ENCODE data around the gene RCBTB2.

RCBTB2 gene

GRCh38 chr13:48563626-48564025, 30.7 kb upstream of the RCBTB2 start:
- no peak for DNase-seq (ENCODE audit: low spot score)

DNA sequence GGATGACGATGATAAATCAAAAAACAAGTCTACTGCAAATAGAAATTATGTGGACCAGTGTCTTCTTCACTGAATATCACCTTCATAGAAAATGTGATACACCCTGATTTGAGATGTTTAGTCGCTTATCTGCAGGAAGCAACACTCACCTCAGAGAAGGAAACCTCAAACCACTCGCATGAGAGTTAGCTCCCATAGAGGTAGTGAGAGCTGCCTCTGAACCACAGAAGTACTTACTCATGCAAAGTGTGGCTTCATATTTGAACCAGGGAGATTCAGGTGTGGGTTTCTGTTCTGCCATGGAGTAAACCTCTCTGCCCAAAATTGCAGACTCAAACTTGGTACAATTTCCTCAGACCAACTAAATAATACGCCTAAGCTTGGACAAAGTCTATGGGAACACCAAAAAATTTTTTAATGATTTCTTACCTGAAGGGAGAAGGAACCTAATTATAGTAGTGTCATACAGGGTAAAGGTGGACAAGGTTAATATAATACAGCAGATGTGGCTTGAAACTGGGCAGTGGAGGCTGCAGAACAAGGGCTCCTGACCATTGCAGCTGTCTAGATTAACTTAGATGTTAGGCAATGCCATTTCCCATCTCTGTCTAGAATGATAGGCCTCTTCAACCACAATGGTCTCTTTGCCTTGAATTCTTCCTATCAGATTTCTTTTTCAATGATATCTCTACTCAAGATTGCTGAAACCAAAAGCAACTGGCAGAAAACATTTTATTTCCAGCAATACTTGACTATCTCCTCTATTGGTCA, 29.6 kb upstream of the RCBTB2 start:
- DNase-seq (ENCODE audit: low spot score): no peak

DNA sequence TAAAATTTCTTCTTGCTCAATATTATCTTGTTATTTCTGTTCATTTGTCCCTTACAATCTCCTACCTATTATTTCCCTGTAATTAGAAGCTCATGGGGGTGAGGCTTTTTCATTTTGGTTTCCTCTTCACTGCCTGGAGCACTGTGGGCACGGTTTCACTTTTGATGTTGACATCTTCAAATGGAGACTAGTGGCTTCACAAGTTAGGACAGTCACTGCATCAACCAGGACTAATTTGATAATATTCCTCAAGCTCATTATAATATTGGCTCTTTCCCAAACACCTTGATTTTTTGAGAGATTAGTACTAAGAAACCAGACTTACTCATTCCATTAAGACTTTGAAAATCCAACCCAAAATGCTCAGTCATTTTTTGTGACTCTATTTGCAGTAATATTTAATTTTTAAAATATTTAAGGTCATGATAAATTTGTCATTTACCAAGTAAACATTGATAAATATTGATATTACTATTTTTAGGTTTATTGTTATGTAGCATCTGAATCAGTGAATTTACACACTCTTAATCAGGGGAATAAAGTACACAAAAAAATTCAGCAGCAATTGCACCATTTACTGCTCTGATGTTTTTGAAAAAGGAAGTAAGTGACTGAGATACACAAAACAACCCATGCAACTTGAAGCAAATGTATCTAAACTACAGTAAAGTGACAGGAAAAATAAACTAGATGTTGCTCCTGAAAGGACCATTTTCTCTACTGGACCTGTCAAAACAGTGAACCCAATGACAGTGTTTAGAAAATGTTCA, 28.8 kb upstream of the RCBTB2 start:
- no peak for DNase-seq (ENCODE audit: low spot score)

DNA sequence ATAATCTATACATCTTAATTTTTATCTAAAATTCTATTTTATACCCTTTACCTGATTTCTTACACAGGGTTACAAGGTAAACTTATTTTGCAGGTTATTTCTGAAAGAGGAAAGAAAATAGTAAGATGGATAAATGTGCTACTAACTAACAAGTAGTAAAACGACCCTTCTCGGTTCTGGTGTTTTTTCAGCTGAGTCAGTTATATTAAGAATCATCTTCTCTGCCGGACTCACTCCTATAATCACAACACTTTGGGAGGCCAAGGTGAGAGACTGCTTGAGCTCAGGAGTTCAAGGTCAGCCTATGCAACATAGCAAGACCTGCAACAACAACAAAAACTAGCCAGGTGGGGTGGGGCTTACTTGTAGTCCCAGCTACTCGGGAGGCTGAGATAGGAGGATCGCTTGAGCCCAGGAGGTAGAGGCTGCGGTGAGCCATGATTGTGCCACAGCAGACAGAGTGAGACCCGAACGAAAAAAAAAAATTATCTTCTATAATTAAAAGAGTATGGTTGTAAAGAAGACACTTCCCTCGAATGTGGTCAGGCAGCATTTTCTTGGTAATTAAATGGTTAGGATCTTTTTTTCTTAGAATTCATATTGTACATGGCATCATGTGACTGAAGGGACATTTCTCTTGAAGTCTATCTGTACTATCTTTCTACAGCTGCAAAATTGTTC, 27.9 kb upstream of the RCBTB2 start:
- no peak for DNase-seq (ENCODE audit: low spot score)

- no peak for DNase-seq (ENCODE audit: low spot score)
Measured at GRCh38 chr13:48559638-48560320, 26.9 kb upstream of the RCBTB2 start.

DNA sequence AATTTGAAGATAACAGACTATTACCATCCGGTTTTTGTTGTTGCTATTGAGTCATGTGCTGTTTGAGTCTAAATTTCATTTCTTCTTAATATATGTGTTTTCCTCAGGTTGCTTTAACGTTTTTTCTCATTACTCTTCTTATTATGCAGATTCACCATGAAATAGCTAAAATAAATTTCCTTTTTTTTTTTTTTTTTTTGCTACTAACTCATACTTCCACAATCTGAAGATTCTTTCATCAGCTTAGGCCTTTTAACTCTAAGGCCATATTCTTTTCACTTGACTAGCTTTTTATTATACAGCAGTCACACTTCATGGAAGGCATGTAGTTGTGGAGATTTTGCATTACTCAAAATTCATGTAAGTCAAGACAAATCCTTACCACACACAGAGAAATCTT, 23.9 kb upstream of the RCBTB2 start:
- no peak for DNase-seq (ENCODE audit: low spot score)

DNA sequence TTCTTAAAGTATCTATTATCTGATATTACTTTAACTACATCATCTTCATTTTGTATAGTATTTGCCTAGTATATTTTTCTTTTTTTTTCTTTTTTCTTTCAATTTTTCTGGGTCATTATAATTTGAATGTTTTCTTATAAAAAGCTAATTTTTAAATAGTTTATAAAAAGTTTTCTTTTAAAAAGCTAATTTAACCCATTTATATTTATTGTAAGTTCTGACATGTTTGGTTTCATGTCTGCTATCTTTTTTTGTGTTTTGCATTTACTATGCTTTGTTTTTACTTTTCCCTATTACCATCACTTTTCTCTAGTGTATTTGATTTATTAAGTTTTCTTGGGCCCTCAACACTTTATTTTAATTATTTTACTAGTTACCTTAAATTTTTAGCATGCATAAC, 22.6 kb upstream of the RCBTB2 start:
- DNase-seq (ENCODE audit: low spot score): no peak

DNA sequence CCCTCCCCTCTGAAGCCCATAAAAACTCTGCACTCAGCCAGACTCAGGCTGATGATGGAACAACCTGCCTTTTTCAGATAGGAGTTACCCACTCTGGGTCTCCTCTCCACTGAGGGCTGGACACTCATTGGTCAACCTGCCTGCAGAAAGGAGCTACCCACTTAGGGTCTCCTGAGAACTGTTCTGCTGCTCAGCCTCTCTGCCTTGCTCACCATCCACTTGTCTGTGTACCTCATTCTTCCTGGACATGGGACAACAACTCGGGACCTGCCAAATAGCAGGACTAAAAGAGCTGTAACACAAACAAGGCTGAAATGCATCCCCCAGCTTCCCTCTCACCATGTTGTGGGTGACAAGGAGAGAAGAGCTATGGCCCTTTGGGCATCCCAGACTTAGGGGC, 18.4 kb upstream of the RCBTB2 start:
- no peak for DNase-seq (ENCODE audit: low spot score)

DNA sequence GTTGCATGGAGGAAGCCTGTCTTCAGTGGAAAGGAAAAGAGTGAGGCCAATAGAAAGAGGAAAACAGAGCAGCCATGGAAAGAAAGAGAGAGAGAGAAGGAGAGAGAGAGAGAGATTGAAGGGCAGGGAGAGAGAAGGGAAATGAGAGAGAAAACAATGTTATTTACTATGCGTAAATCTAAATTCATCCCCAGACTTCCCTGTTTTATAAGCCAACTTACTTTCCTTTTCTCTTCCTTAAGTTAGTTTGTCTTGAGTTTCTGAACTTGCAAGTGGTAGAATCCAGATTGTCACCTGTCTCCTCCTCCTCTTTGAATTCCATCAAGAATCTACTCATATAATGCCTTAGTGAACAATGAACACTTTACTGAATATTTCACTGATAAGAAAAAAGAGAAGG, 16.8 kb upstream of the RCBTB2 start:
- no peak for DNase-seq (ENCODE audit: low spot score)

- no peak for DNase-seq (ENCODE audit: low spot score)
Measured at GRCh38 chr13:48547663-48548092, 14.8 kb upstream of the RCBTB2 start.

DNA sequence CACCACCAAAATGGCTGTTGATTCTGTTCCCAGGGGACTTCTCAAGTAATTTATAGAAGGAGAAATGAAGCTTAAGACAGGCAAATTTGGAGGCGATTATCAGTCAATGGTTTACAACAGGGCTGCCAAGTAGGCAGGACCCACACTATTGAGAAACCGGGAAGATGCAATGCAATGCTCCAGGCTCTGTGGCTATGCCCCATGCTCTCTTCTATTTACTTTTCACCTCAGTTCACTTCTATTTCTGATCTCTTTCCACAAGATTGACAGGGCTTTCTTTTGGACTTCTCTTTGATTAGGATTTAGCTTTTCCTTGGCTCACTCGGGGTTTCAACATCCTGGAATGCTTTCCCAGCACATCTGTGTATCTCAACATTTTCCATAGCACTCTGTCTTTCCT, 12.7 kb upstream of the RCBTB2 start:
- no peak for DNase-seq (ENCODE audit: low spot score)

DNA sequence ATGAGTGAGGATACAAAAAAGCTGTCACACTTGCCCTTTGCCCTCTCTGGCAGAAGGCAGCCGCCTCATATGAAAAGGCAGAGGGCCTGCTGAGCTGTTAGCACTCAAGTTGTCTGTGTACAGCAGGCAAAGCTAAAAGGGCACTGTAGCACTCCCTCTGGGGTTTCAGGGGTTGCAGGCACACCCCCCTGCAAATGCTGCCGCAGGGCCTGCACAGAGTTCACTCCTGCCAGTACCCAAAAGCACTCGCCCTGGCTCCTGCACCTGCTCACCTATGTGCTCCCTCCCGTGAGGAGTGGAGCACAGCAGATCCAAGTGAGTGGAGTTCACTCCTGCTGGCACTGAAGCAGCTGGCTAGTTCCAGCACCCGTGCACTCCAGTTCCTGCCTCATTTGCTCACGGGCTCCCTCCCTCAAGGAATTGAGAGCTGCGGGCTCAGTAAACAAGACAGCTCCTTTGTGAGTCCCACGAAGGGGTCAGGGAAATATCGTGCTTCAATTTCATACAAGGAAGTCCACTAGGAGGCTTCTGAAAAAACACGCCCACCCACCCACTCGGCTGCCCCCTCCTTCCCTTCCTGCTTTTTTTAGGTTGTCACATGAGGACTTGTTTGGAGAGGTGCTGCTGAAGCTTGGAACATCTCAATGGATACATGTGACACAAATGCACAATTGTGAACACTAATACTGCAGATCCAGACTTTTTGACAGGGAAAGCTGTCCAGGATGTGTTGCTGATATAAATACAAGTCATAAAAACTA, 9.9 kb upstream of the RCBTB2 start:
- no peak for DNase-seq (ENCODE audit: low spot score)

DNA sequence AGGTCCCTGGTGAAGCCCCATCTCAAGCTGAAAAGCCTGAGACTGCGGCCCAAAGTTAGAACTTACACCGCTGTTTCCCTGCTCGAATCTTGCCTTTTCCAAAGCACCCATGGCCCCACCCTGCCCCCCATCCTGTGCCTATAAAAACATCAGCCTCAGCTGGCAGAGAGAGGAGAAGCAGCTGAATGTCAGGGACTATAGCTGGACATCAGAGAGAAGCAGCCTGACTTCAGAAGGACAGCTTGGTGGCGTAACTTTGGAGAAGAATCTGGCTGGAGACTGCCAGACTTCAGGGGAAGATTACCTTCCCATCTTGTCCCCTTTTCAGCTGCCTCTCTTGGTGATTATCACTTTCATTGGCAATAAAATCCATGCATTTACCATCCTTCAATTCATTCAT, 9.3 kb upstream of the RCBTB2 start:
- no peak for DNase-seq (ENCODE audit: low spot score)

GRCh38 chr13:48539550-48539949, 6.7 kb upstream of the RCBTB2 start:
- no peak for DNase-seq (ENCODE audit: low spot score)

GRCh38 chr13:48536621-48537250, 3.9 kb upstream of the RCBTB2 start:
- DNase-seq (ENCODE audit: low spot score): no peak

DNA sequence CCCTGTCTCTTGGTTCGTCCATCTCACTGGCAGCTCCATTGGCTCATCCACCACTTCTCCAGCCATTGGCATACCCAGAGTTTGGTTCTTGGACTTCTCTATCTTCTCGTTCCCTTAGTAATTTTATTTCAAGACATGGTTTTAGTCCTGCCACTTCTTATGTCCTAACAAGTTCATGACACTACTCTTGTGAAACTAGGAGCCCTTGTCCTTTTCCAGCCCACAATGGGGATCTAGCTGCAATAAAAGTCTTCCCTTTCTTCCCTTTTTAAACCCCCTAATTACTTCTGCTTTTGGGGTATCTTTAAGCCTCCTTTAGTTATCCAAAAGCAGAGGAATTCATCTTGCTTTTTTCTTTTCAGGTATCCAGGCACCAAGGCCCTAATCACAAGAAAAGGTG, 2.9 kb upstream of the RCBTB2 start:
- DNase-seq (ENCODE audit: low spot score): no peak

DNA sequence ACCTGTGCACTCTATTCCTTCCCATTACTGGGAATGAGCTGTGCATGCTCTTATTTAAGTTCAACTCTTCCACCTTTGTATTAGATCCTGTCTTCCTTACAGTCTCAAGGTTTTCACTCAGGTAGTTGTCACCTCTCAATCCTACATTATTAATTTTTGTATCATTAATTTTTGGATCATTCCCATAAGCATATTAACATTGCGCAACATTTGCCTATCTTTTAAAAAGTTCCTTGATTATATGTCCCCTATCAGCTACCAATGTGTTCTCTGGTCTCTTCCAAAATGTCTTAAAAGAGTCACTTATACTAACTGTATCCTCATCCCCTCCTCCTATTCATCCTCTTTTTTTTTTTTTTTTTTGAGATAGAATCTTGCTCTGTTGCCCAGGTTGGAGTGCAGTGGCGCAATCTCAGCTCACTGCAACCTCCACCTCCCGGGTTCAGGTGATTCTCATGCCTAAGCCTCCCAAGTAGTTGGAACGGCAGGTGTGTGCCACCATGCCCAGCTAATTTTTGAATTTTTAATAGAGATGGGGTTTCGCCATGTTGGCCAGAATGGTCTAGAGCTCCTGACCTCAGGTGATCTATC, 2.1 kb upstream of the RCBTB2 start:
- no peak for DNase-seq (ENCODE audit: low spot score)

DNA sequence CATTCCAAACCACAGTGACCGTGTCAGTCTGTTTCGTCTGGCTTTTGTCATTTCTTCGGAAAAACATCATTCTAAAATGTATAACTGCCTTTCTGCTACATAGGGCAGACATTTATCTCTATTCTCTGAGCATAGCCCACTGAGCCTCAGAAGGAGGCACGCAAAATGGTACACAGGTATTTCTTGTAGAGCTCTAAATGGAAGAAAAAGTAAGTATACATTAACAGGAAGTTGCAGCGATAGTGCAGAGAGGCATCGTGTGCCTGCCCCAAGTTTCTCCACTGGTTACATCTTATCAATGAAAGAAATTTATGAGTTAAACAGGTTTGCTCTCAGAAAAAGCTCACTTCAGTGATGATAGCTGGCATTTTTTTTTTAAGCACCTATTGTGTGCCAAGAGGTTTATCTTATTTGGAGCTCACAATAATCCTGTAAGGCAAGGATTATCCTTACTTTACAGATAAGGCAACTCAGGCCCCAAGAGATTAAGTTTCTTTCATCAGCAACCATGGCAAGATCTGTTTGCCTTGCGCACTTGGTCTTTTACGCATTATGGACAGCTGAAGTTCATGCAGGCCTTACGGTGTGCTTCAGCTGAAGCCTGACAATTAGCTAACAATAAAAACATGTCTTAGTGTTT, 1.2 kb upstream of the RCBTB2 start:
- no peak for DNase-seq (ENCODE audit: low spot score)

DNA sequence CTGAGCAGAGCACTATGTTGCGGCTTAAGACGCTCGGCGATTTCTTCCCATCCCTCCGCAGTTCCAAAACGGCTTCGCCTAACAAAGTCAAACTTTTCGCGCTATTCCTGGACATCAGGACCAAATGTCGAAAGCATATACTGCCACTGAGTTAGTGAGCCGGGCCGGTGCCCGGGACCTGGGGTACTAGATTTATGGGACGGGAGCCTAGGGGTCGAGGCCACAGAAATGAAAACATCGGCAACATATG, 699 bp downstream of the RCBTB2 start:
- DNase-seq (ENCODE audit: low spot score): peak; percentile 46

DNA sequence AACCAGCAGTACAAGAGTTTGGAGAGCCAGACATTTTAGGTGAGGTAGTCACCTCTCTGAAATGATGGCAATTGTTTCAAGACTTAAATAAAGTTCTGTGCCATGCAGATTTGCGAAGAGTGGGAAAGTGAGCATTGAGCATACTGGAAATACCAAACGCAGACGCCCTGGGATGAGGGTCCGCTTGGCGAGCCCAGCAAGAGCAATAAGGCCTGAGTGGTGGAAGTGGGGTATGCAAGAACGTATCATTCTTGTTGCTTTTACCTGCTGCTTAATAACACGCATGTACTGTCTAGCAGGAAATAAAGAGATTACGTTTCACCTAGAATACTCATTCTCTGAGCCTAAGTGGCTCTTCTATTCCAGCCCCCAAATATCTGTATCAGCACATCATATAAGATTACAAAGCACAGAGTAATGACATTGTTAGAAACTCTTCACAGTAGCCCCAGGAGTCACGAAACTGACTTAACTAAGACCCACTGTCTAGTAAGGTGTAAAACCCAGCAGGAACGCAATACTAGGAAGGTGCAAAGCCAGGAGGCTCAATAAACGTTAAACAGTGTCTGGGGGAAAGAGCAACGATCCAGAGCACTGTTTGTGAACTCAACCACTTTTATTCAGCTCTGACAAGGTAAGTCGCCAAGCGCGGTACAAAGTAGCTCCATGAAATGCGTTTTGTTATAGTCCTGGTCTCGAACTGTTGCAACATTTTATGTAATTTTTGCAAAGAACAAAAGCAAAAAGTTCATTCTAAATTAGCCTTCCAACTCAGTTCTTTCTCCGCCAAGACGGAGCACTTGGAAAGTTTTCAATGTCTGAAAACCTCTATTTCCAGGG, 1.2 kb downstream of the RCBTB2 start:
- DNase-seq (ENCODE audit: low spot score): peak; percentile 8

Measured in GM03348 (cell line).